WTC11 (cell line): ENCODE measurements around the gene NEDD9.

Experiments
- ATF2 ChIP-seq: sonication (generic); formaldehyde crosslinking; IDR thresholded peaks from 2 replicates; pipeline ENCODE4 v1.8.1; 2022; ENCODE audit warnings: low read depth, missing genetic modification reagents, borderline replicate concordance
- CTCF ChIP-seq: fragments of 200-600 bp; IDR thresholded peaks from 2 replicates; pipeline ENCODE4 v1.8.0; 2022; ENCODE audit warnings: antibody characterized with exemption
- ESRRA ChIP-seq: sonication (generic); formaldehyde crosslinking; IDR thresholded peaks from 2 replicates; pipeline ENCODE4 v1.8.1; 2022; ENCODE audit warnings: mild to moderate bottlenecking, missing genetic modification reagents, borderline replicate concordance
- IRF2 ChIP-seq: sonication (generic); formaldehyde crosslinking; IDR thresholded peaks from 2 replicates; pipeline ENCODE4 v1.8.0; 2022; ENCODE audit warnings: low read depth, missing genetic modification reagents, borderline replicate concordance
- MXD4 ChIP-seq: fragments of 250-450 bp; sonication (Bioruptor Pico); IDR thresholded peaks from 2 replicates; pipeline ENCODE4 v1.8.0; 2021; ENCODE audit warnings: mild to moderate bottlenecking, moderate library complexity, borderline replicate concordance
- NFE2L1 ChIP-seq: sonication (generic); formaldehyde crosslinking; IDR thresholded peaks from 2 replicates; pipeline ENCODE4 v1.8.1; 2023; ENCODE audit warnings: missing genetic modification reagents
- NFYB ChIP-seq: sonication (generic); formaldehyde crosslinking; conservative IDR thresholded peaks from 2 replicates; pipeline ENCODE4 v1.8.0; 2022; ENCODE audit warnings: low read depth, missing genetic modification reagents
- SP1 ChIP-seq: sonication (generic); formaldehyde crosslinking; conservative IDR thresholded peaks from 2 replicates; pipeline ENCODE4 v1.8.1; 2022; ENCODE audit warnings: missing genetic modification reagents
- TEAD4 ChIP-seq: sonication (generic); formaldehyde crosslinking; IDR thresholded peaks from 2 replicates; pipeline ENCODE4 v1.8.0; 2022; ENCODE audit warnings: mild to moderate bottlenecking, missing genetic modification reagents
- USF1 ChIP-seq: sonication (generic); formaldehyde crosslinking; IDR thresholded peaks from 2 replicates; pipeline ENCODE4 v1.8.0; 2022; ENCODE audit warnings: mild to moderate bottlenecking, missing genetic modification reagents
- ZNF671 ChIP-seq: fragments of 250-450 bp; sonication (Bioruptor Pico); IDR thresholded peaks from 2 replicates; pipeline ENCODE4 v1.8.0; 2021; ENCODE audit warnings: mild to moderate bottlenecking

DNA sequence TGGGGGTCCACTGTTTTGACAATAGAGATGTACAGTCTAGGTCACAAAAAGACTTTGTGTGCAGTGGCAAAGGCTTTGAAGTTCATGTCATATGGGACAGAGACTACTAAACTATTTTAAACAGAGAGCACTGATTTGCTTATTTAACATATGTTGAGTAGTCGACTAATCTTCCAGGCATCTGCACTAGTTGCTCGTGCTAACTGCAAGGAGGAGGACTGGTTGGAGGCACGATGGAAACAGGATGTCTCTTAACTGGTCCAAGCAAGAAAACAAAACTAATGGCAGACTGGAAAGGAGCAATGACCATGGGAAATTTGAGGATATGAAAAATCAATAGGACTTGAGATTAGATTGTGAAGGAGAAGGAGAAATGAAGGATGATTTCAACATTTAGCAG is 92.4 kb downstream of the NEDD9 start:
- TF ChIP-seq CTCF = no peak
- no peak for TF ChIP-seq SP1
- no peak for TF ChIP-seq NFE2L1 (CRISPR knock-in tag)
- no peak for TF ChIP-seq ZNF671 (CRISPR knock-in tag)
- TF ChIP-seq NFYB (CRISPR knock-in tag) = no peak
- TF ChIP-seq TEAD4 (CRISPR knock-in tag) = no peak
- no peak for TF ChIP-seq ATF2
- no peak for TF ChIP-seq ESRRA (CRISPR knock-in tag)
- no peak for TF ChIP-seq IRF2
- no peak for TF ChIP-seq USF1 (CRISPR knock-in tag)
- TF ChIP-seq MXD4 = no peak
